OCI-LY7 (cell line): ENCODE results near the gene TM2D3.

ENCODE experiments used
- CTCF ChIP-seq: fragments of 200-600 bp; sonication (generic); conservative IDR thresholded peaks from 2 replicates; pipeline ENCODE4 v1.5.1; 2014; ENCODE audit warnings: mild to moderate bottlenecking, antibody characterized with exemption, low read length, moderate library complexity, mixed read lengths
- EZH2phosphoT487 ChIP-seq: fragments of 200-600 bp; sonication (generic); IDR thresholded peaks from 2 replicates; pipeline ENCODE4 v1.6.1; 2018; ENCODE audit warnings: low read depth, borderline replicate concordance, mild to moderate bottlenecking, mixed run types, antibody characterized with exemption, low read length, moderate library complexity, mixed read lengths

- peak; percentile 99 for TF ChIP-seq CTCF
- TF ChIP-seq EZH2phosphoT487 = no peak
Measured at GRCh38 chr15:101641129-101641764, 10.9 kb downstream of the TM2D3 start.
